GM06990 (cell line): Measurements from ENCODE around the gene METTL6.

Experiments used
- DNase-seq: peaks from one replicate; pipeline ENCODE4 v3.0.0-alpha.2; 2011; ENCODE audit not compliant: insufficient read length; ENCODE audit errors: extremely low read depth
- H3K27me3 ChIP-seq: replicated peaks from 2 replicates; pipeline ENCODE4 v1.6.0; 2011; ENCODE audit warnings: low read length; ENCODE audit not compliant: control insufficient read depth, insufficient read depth
- H3K36me3 ChIP-seq: 2 replicates; pipeline ENCODE4 v1.5.1; 2011; ENCODE audit warnings: low read length; ENCODE audit not compliant: control insufficient read depth, insufficient read depth
- H3K4me3 ChIP-seq: replicated peaks from 2 replicates; pipeline ENCODE4 v1.5.1; 2011; ENCODE audit warnings: low read depth, mild to moderate bottlenecking, control low read depth, low read length
- CTCF ChIP-seq: IDR thresholded peaks from 2 replicates; pipeline ENCODE4 v1.5.1; 2011; ENCODE audit warnings: low read length, control low read depth, mild to moderate bottlenecking, inconsistent platforms; ENCODE audit not compliant: insufficient read depth, poor library complexity, severe bottlenecking

METTL6 gene

DNA sequence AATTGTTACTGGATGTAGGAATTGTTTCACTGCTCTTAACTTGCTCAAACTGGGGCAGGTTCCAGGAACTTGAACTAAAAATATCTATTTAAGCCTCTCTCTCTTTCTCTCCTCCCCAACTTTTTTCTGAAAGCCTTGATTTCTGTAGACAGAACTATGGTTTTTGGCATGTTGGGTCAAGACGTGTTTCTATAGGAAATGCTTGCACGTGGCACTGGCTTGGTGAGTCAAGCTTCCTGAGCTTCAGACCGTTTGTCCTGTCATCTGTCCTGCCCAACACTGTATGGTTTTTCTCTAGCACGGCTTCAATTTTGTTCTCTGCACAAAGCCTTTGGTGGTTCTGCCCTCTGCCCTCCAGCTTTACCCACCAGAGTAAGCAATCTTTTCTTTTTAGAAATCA is 13.5 kb upstream of the METTL6 start:
- Histone ChIP-seq H3K4me3 (no peak overlapping the region), H3K27me3 (no peaks in the 10 kb centered on the region), H3K36me3 (peaks cover 18% of the 10 kb centered on the region)
- no peak for TF ChIP-seq CTCF
- DNase-seq, result no peak

DNA sequence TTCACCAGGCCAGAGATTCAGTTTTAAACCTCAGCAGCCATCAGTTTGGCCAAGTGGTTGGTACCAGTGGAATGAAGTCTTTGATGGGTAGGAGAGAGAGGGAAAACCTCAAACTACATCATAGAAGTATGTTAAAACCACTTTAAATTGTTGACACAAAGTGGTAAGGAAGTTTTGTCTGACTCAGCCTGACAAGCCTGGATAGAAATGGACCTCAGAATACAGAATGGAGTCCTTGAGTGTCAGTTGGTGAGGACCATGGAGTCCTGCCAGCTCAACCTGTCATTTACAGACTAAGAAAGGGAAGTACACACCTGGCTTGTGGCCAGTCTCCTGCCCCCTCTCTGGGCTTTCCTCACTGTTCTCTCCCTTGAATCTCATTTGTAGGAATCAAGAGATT is 12.1 kb upstream of the METTL6 start:
- H3K36me3 ChIP-seq, result peaks cover 23% of the 10 kb centered on the region

GRCh38 chr3:15438983-15439382 is 11.6 kb upstream of the METTL6 start:
- Histone ChIP-seq H3K27me3 (no peaks in the 10 kb centered on the region), H3K4me3 (no peak overlapping the region), H3K36me3 (peaks cover 26% of the 10 kb centered on the region)
- TF ChIP-seq CTCF, result no peak
- DNase-seq, result no peak

More for the DNA sequence above, 12.1 kb upstream of the METTL6 start:
- no peak for DNase-seq
- Histone ChIP-seq H3K27me3 (no peaks in the 10 kb centered on the region), H3K4me3 (no peak overlapping the region)
- TF ChIP-seq CTCF, result no peak

DNA sequence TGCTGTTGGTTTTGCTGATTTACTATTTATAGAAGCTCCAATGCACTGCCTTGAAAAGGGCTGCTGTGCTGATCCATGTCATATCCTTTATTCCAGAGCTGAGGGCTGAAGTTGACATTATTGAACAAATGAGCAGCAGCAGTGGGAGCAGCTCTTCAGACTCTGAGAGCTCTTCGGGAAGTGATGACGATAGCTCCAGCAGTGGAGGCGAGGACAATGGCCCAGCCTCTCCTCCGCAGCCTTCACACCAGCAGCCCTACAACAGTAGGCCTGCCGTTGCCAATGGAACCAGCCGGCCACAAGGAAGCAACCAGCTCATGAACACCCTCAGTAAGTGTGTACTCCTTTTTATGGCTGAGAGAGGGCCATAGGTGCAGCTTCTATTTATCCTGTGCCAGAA is 8.9 kb upstream of the METTL6 start:
- no peak for DNase-seq
- Histone ChIP-seq H3K27me3 (no peaks in the 10 kb centered on the region), H3K4me3 (no peak overlapping the region), H3K36me3 (peaks cover 26% of the 10 kb centered on the region)
- TF ChIP-seq CTCF, result no peak

DNA sequence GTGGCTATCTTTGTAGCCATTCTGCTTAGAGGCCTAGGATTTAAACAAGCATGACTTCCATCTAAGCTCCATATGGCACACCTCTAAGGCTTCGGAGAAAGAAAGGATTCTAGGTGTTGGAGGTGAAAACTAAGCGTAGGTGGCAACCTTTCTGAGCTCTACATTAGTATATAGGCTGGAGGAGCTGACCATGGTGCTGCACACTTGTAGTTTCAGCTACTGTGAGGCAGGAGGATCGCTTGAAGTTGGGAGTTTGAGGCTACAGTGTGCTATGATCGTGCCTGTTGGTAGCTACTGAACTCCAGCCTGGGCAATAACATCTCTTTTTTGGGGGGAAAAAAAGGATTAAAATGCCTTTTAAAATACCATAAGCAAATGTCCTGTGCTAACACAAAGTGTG is 7.4 kb upstream of the METTL6 start:
- DNase-seq, result no peak
- Histone ChIP-seq H3K27me3 (no peaks in the 10 kb centered on the region), H3K36me3 (peaks cover 23% of the 10 kb centered on the region), H3K4me3 (no peak overlapping the region)
- no peak for TF ChIP-seq CTCF

GRCh38 chr3:15433531-15433930 is 6.2 kb upstream of the METTL6 start:
- no peak for DNase-seq
- H3K36me3 ChIP-seq, result peaks cover 16% of the 10 kb centered on the region
- TF ChIP-seq CTCF, result no peak
- no peak overlapping the region for H3K4me3 ChIP-seq
- no peaks in the 10 kb centered on the region for H3K27me3 ChIP-seq
